HepG2 (cell line): ENCODE measurements around the gene SPAG9. TPM values are rescaled to one million over a fixed set of nuclear protein-coding genes. Genes with fewer than 3 reads are reported as not detected.

Source experiments
- AHDC1 ChIP-seq: sonication (generic); formaldehyde crosslinking; IDR thresholded peaks from 2 replicates; pipeline ENCODE4 v1.5.1; 2020; ENCODE audit warnings: mild to moderate bottlenecking, missing genetic modification reagents, borderline replicate concordance
- ATF3 ChIP-seq: sonication (generic); formaldehyde crosslinking; IDR thresholded peaks from 2 replicates; pipeline ENCODE4 v1.4.0; 2020; ENCODE audit warnings: missing genetic modification reagents
- HMGXB4 ChIP-seq, 2 experiments: sonication (generic) in 1 of 2; formaldehyde crosslinking in 1 of 2; IDR thresholded peaks; 2 replicates each; pipeline versions ENCODE4 v1.4.0 to v1.6.1; 2018 to 2020; ENCODE audit warnings: missing genetic modification reagents in 2 of 2, borderline replicate concordance in 1 of 2, low read depth in 1 of 2, mild to moderate bottlenecking in 1 of 2, missing biosample characterization in 1 of 2
- POGK ChIP-seq: sonication (generic); formaldehyde crosslinking; conservative IDR thresholded peaks from 2 replicates; pipeline ENCODE4 v1.8.0; 2022; ENCODE audit warnings: mild to moderate bottlenecking, moderate library complexity, missing genetic modification reagents
- TCF7L2 ChIP-seq: IDR thresholded peaks from 2 replicates; pipeline ENCODE4 v1.6.1; 2011; ENCODE audit warnings: mild to moderate bottlenecking, low read depth, low read length, moderate library complexity
- ZNF296 ChIP-seq: sonication (generic); formaldehyde crosslinking; conservative IDR thresholded peaks from 2 replicates; pipeline ENCODE4 v1.5.0; 2020; ENCODE audit warnings: mild to moderate bottlenecking, missing genetic modification reagents
- ZNF407 ChIP-seq: sonication (generic); formaldehyde crosslinking; IDR thresholded peaks from one replicate; pipeline ENCODE4 v1.5.1; 2020; ENCODE audit warnings: mild to moderate bottlenecking, missing genetic modification reagents; ENCODE audit errors: not compliant biosample characterization
- polyA plus RNA-seq, 8 experiments: library from polyadenylated mRNA; depleted of rRNA in 3 of 8; stranded (reverse) in 7 of 8; unstranded in 1 of 8; fragments of >200 nt; fragmentation: Illumina TruSeq in 4 of 8; extraction: Trizol in 4 of 8; gene quantifications; 2 replicates each; pipeline versions ENCODE4 v1.2.1 to v1.2.3, GENCODE V29; 2011 to 2016; ENCODE audit warnings: low read depth in 4 of 8, missing spikeins in 1 of 8, mixed read lengths in 1 of 8; ENCODE audit not compliant: insufficient read depth in 1 of 8
- total RNA-seq, 5 experiments: library from RNA; depleted of rRNA; stranded (reverse); fragments of >200 nt; fragmentation: Illumina TruSeq; extraction: Trizol; gene quantifications; 2 replicates each; pipeline ENCODE4 v1.2.3, GENCODE V29; 2016; ENCODE audit warnings: low read depth in 1 of 5

Gene SPAG9
- total and polyA plus RNA-seq, 2 of the 13 experiments (the other 11 are each of a cell fraction or from before 2014, with no cell fraction given) = 43.2 to 78.6 TPM

GRCh38 chr17:50949989-50950877 is 170.4 kb downstream of the SPAG9 start (continued):
- TF ChIP-seq ZNF407 (peak; percentile 69), ATF3 (0 out of 2 replicates have a peak, but pooled peaks have one; percentile 44), TCF7L2 (no peak), AHDC1 (CRISPR knock-in tag) (peak; percentile 50; the same call in 1 of the 2 replicates), POGK (peak; percentile 82; the same call in 1 of the 2 replicates), ZNF296 (CRISPR knock-in tag) (0 out of 2 replicates have a peak, but pooled peaks have one; percentile 63), HMGXB4 (CRISPR knock-in tag; IDR thresholded peaks at IDR 0.05; ENCODE audit: borderline replicate concordance in 1 of 2, low read depth in 1 of 2) (peak; percentile 87 to 94)
